ENCODE results near the gene IQCE. TPM values are rescaled to one million over a fixed set of nuclear protein-coding genes. Genes with fewer than 3 reads are reported as not detected.

Gene IQCE
- total and polyA plus RNA-seq, 4 experiments from 2014 or later, result 0.81 to 9.4 (median 5.9) TPM

- Histone ChIP-seq H3K4me3 (ENCODE audit: low read length in 2 of 2) (no peak overlapping the region), H3K9me3 (ENCODE audit: control insufficient read depth in 1 of 2, low read length in 2 of 2) (no peaks in the 10 kb centered on the region), H3K36me3 (ENCODE audit: insufficient read depth, low read length) (no peaks in the 10 kb centered on the region), H3K27me3 (ENCODE audit: insufficient read depth, low read length) (no peaks in the 10 kb centered on the region), H3K4me1 (ENCODE audit: insufficient read depth, low read length) (no peaks in the 10 kb centered on the region), H3K27ac (ENCODE audit: low read depth, low read length) (no peak overlapping the region)
- Mint-ChIP-seq H3K4me3 (no peak overlapping the region), H3K36me3 (no peaks in the 10 kb centered on the region), H3K9me3 (no peaks in the 10 kb centered on the region), H3K4me1 (no peaks in the 10 kb centered on the region), H3K27me3 (peaks cover 0 to 7% of the 10 kb centered on the region in 2 donors), H3K27ac (no peak overlapping the region)
- POLR2A ChIA-PET (ENCODE audit: partially characterized antibody), result no interaction called here
- CTCF ChIA-PET (ENCODE audit: partially characterized antibody), result no interaction called here
- intact Hi-C loops (cut with micrococcal nuclease), result no loop called here
- no peak for DNase-seq
Measured at GRCh38 chr7:2623698-2624014, 64.9 kb downstream of the IQCE start.

- H3K36me3 Mint-ChIP-seq, result no peaks in the 10 kb centered on the region
- Histone ChIP-seq H3K27ac (ENCODE audit: low read depth, low read length) (no peak overlapping the region), H3K27me3 (ENCODE audit: insufficient read depth, low read length) (no peaks in the 10 kb centered on the region), H3K4me1 (ENCODE audit: insufficient read depth, low read length) (no peaks in the 10 kb centered on the region), H3K36me3 (ENCODE audit: insufficient read depth, low read length) (no peaks in the 10 kb centered on the region), H3K4me3 (ENCODE audit: low read length in 2 of 2) (no peak overlapping the region), H3K9me3 (ENCODE audit: control insufficient read depth in 1 of 2, low read length in 2 of 2) (no peaks in the 10 kb centered on the region)
- peaks cover 0 to 7% of the 10 kb centered on the region in 2 donors for H3K27me3 Mint-ChIP-seq
- H3K4me3 Mint-ChIP-seq, result no peak overlapping the region
- DNase-seq, result no peak
- no peaks in the 10 kb centered on the region for H3K4me1 Mint-ChIP-seq
- H3K9me3 Mint-ChIP-seq, result no peaks in the 10 kb centered on the region
- no peak overlapping the region for H3K27ac Mint-ChIP-seq
- ChIA-PET CTCF (ENCODE audit: partially characterized antibody) (no interaction called here), POLR2A (ENCODE audit: partially characterized antibody) (no interaction called here)
- intact Hi-C loops (cut with micrococcal nuclease), result no loop called here
Measured at GRCh38 chr7:2624293-2624886, 65.6 kb downstream of the IQCE start.

GRCh38 chr7:2626498-2627117 lies 67.8 kb downstream of the IQCE start:
- Histone ChIP-seq H3K27me3 (ENCODE audit: insufficient read depth, low read length) (no peaks in the 10 kb centered on the region), H3K27ac (ENCODE audit: low read depth, low read length) (no peak overlapping the region), H3K4me3 (ENCODE audit: low read length in 2 of 2) (no peak overlapping the region), H3K9me3 (ENCODE audit: control insufficient read depth in 1 of 2, low read length in 2 of 2) (no peaks in the 10 kb centered on the region), H3K36me3 (ENCODE audit: insufficient read depth, low read length) (no peaks in the 10 kb centered on the region), H3K4me1 (ENCODE audit: insufficient read depth, low read length) (peaks cover 5% of the 10 kb centered on the region)
- Mint-ChIP-seq H3K9me3 (no peaks in the 10 kb centered on the region), H3K4me3 (no peak overlapping the region), H3K36me3 (no peaks in the 10 kb centered on the region), H3K27ac (no peak overlapping the region), H3K4me1 (peaks cover 2 to 7% (median 4%) of the 10 kb centered on the region in 4 donors), H3K27me3 (peaks cover 0 to 5% of the 10 kb centered on the region in 2 donors)
- ChIA-PET CTCF (ENCODE audit: partially characterized antibody) (no interaction called here), POLR2A (ENCODE audit: partially characterized antibody) (no interaction called here)
- DNase-seq, result no peak
- intact Hi-C loops (cut with micrococcal nuclease), result no loop called here

DNA sequence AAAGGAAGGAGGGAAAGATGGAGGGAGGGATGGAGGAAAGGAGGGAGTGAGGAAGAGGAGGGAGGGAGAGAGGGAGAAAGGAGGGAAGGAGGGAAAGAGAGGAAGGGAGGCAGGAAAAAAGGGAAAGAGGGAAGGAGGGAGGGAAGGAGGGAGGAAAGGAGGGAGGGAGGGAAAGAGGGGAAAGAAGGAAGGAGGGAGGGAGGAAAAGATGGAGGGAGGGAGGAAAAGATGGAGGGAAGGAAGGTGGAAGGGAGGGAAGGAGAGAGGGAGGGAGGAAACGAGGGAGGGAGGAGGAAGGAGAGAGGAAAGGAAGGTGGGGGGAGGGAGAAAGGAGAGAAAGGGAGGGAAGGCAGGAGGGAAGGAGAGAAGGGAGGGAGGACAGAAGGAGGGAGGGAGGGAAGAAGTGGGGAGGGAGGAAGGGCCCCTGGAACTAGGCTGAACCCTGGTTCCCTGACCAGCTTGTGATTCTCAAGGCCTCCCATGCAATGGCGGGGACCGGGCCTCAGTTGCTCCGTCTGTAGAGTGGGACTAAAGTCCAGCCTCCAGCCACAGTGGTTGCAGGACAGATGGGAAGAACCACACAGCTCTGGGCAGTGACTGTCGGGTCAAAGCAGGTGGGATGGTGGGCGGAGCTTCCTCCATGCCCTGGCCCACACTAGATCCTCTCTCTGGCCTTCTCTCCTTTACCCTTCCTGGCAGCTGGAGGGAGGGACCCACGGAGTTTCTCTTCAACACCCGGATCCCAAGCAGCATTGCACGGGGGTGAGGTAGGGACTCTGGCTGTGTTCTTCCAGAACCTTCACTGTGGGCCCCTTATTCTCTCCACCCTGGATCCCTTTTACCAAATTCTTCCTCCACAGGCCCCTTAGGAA lies 68.7 kb downstream of the IQCE start:
- peaks cover 0 to 5% of the 10 kb centered on the region in 2 donors for H3K27me3 Mint-ChIP-seq
- POLR2A ChIA-PET (ENCODE audit: partially characterized antibody), result no interaction called here

DNA sequence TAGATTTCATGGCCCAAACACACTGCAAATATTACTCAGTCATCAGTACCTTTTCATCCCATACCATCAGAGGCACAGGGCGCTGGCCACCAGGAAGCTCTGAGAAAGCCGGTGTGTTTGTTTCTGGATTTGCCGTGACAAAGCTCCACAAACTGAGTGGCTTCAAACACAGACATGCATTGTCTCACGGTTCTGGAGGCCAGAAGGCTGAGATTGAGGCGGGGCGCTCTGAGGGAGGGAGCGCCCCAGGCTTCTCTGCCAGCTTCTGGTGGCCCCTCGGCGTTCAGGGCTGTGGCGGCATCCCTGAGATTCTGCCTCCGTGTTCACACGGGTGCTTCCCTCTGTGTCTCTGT lies 69.3 kb downstream of the IQCE start:
- H3K9me3 ChIP-seq (ENCODE audit: control insufficient read depth in 1 of 2, low read length in 2 of 2), result no peaks in the 10 kb centered on the region
- H3K36me3 ChIP-seq (ENCODE audit: insufficient read depth, low read length), result no peaks in the 10 kb centered on the region
- POLR2A ChIA-PET (ENCODE audit: partially characterized antibody), result no interaction called here
- H3K27ac Mint-ChIP-seq, result no peak overlapping the region
- peaks cover 0 to 5% of the 10 kb centered on the region in 2 donors for H3K27me3 Mint-ChIP-seq
- peaks cover 2 to 10% (median 7%) of the 10 kb centered on the region in 4 donors for H3K4me1 Mint-ChIP-seq
- no peaks in the 10 kb centered on the region for H3K36me3 Mint-ChIP-seq
- no peaks in the 10 kb centered on the region for H3K9me3 Mint-ChIP-seq
- no peak for DNase-seq
- no peak overlapping the region for H3K27ac ChIP-seq (ENCODE audit: low read depth, low read length)
- H3K27me3 ChIP-seq (ENCODE audit: insufficient read depth, low read length), result no peaks in the 10 kb centered on the region
- CTCF ChIA-PET (ENCODE audit: partially characterized antibody), result no interaction called here
- intact Hi-C loops (cut with micrococcal nuclease), result no loop called here
- peaks cover 15% of the 10 kb centered on the region for H3K4me1 ChIP-seq (ENCODE audit: insufficient read depth, low read length)
- no peak overlapping the region for H3K4me3 Mint-ChIP-seq
- H3K4me3 ChIP-seq (ENCODE audit: low read length in 2 of 2), result no peak overlapping the region

More for the DNA sequence above, 68.7 kb downstream of the IQCE start:
- H3K9me3 ChIP-seq (ENCODE audit: control insufficient read depth in 1 of 2, low read length in 2 of 2), result no peaks in the 10 kb centered on the region
- no peaks in the 10 kb centered on the region for H3K36me3 ChIP-seq (ENCODE audit: insufficient read depth, low read length)
- H3K4me1 Mint-ChIP-seq, result peaks cover 2 to 8% (median 5%) of the 10 kb centered on the region in 4 donors
- no peaks in the 10 kb centered on the region for H3K9me3 Mint-ChIP-seq
- no peak for DNase-seq
- no peak overlapping the region for H3K27ac Mint-ChIP-seq
- H3K36me3 Mint-ChIP-seq, result no peaks in the 10 kb centered on the region
- no peak overlapping the region for H3K27ac ChIP-seq (ENCODE audit: low read depth, low read length)
- H3K4me3 ChIP-seq (ENCODE audit: low read length in 2 of 2), result no peak overlapping the region
- H3K4me3 Mint-ChIP-seq, result no peak overlapping the region
- intact Hi-C loops (cut with micrococcal nuclease), result no loop called here
- H3K27me3 ChIP-seq (ENCODE audit: insufficient read depth, low read length), result no peaks in the 10 kb centered on the region
- CTCF ChIA-PET (ENCODE audit: partially characterized antibody), result no interaction called here
- peaks cover 9% of the 10 kb centered on the region for H3K4me1 ChIP-seq (ENCODE audit: insufficient read depth, low read length)

GRCh38 chr7:2628891-2629290 lies 70.1 kb downstream of the IQCE start:
- intact Hi-C loops (cut with micrococcal nuclease), result no loop called here
- peaks cover 2 to 18% (median 13%) of the 10 kb centered on the region in 4 donors for H3K4me1 Mint-ChIP-seq
- H3K27ac Mint-ChIP-seq, result peak overlapping the region in 1 of 7 donors; percentile 35
- H3K27me3 Mint-ChIP-seq, result peaks cover 0 to 5% of the 10 kb centered on the region in 2 donors
- no peaks in the 10 kb centered on the region for H3K9me3 Mint-ChIP-seq
- no peak for DNase-seq
- Histone ChIP-seq H3K9me3 (ENCODE audit: control insufficient read depth in 1 of 2, low read length in 2 of 2) (no peaks in the 10 kb centered on the region), H3K36me3 (ENCODE audit: insufficient read depth, low read length) (no peaks in the 10 kb centered on the region), H3K4me1 (ENCODE audit: insufficient read depth, low read length) (peaks cover 23% of the 10 kb centered on the region), H3K27me3 (ENCODE audit: insufficient read depth, low read length) (no peaks in the 10 kb centered on the region), H3K27ac (ENCODE audit: low read depth, low read length) (no peak overlapping the region), H3K4me3 (ENCODE audit: low read length in 2 of 2) (no peak overlapping the region)
- H3K4me3 Mint-ChIP-seq, result no peak overlapping the region
- H3K36me3 Mint-ChIP-seq, result peaks cover 0 to 1% of the 10 kb centered on the region in 2 donors
- POLR2A ChIA-PET (ENCODE audit: partially characterized antibody), result no interaction called here
- CTCF ChIA-PET (ENCODE audit: partially characterized antibody), result no interaction called here

- intact Hi-C loops (cut with micrococcal nuclease), result loop anchor here (5.0 kb wide), 1 partner anchor 318 kb away; the partner anchor contains the start of gene SNX8
- H3K4me1 ChIP-seq (ENCODE audit: insufficient read depth, low read length), result peaks cover 27% of the 10 kb centered on the region
- no peak overlapping the region for H3K4me3 ChIP-seq (ENCODE audit: low read length in 2 of 2)
- Mint-ChIP-seq H3K4me3 (no peak overlapping the region), H3K9me3 (no peaks in the 10 kb centered on the region), H3K27ac (no peak overlapping the region), H3K4me1 (peaks cover 2 to 21% (median 15%) of the 10 kb centered on the region in 4 donors), H3K36me3 (peaks cover 0 to 1% of the 10 kb centered on the region in 2 donors), H3K27me3 (peaks cover 0 to 5% of the 10 kb centered on the region in 2 donors)
- H3K27me3 ChIP-seq (ENCODE audit: insufficient read depth, low read length), result no peaks in the 10 kb centered on the region
- no peak overlapping the region for H3K27ac ChIP-seq (ENCODE audit: low read depth, low read length)
- H3K9me3 ChIP-seq (ENCODE audit: control insufficient read depth in 1 of 2, low read length in 2 of 2), result no peaks in the 10 kb centered on the region
- no peaks in the 10 kb centered on the region for H3K36me3 ChIP-seq (ENCODE audit: insufficient read depth, low read length)
- CTCF ChIA-PET (ENCODE audit: partially characterized antibody), result interaction anchor here (1.4 kb wide), 1 partner anchor 80 kb away, joined by 3 read pairs; no protein-coding TSS in a partner anchor
- DNase-seq, result no peak
- POLR2A ChIA-PET (ENCODE audit: partially characterized antibody), result no interaction called here
Measured at GRCh38 chr7:2629746-2630681, 71.2 kb downstream of the IQCE start.

Measured in CD4-positive, alpha-beta memory T cell (primary cell).